H1 (cell line): ENCODE results near the gene TAX1BP1. TPM values are rescaled to one million over a fixed set of nuclear protein-coding genes. Genes with fewer than 3 reads are reported as not detected.

Experiments
- BCL11A ChIP-seq, 2 experiments: IDR thresholded peaks; one replicate each; pipeline ENCODE4 v1.6.1; 2011; ENCODE audit warnings: low read depth in 2 of 2, low read length in 2 of 2, mild to moderate bottlenecking in 2 of 2
- SAP30 ChIP-seq: fragments of 300-600 bp; sonication (generic); IDR thresholded peaks from 2 replicates; pipeline ENCODE4 v1.7.1; 2012; ENCODE audit warnings: low read length, moderate library complexity, mild to moderate bottlenecking, inconsistent platforms; ENCODE audit not compliant: insufficient read depth, insufficient replicate concordance
- SP2 ChIP-seq: IDR thresholded peaks from 2 replicates; pipeline ENCODE4 v1.6.1; 2012; ENCODE audit warnings: mild to moderate bottlenecking, low read length, inconsistent platforms
- polyA plus RNA-seq, 7 experiments: library from polyadenylated mRNA; depleted of rRNA in 3 of 7; stranded (reverse) in 5 of 7; unstranded in 2 of 7; fragments of >200 nt in 5 of 7; fragments of 200-250 nt in 2 of 7; gene quantifications; 1 replicate in 5 of 7; 2 replicates in 1 of 7; 4 replicates in 1 of 7; pipeline versions ENCODE4 v1.2.1 to v1.2.3, GENCODE V29; 2011 to 2013; ENCODE audit warnings: missing spikeins in 2 of 7, mixed read lengths in 2 of 7
- total RNA-seq: library from RNA; stranded (reverse); fragmentation: NEBNext Ultra II Directional; extraction: Animal tissue kit (Norgen Biotek cat#: 25700); gene quantifications from 2 replicates; pipeline ENCODE4 v1.2.1, GENCODE V29; 2021
- TF ChIP-seq, protein P1 (sequence below): fragments of 300-600 bp; sonication (generic); IDR thresholded peaks from 2 replicates; pipeline ENCODE4 v1.7.1; 2012; ENCODE audit warnings: low read length, moderate library complexity, mild to moderate bottlenecking, inconsistent platforms; ENCODE audit not compliant: insufficient replicate concordance

Gene TAX1BP1
- total and polyA plus RNA-seq, 2 of the 8 experiments (the other 6 are each of a cell fraction or from before 2014, with no cell fraction given): 56.0 to 62.7 TPM

DNA sequence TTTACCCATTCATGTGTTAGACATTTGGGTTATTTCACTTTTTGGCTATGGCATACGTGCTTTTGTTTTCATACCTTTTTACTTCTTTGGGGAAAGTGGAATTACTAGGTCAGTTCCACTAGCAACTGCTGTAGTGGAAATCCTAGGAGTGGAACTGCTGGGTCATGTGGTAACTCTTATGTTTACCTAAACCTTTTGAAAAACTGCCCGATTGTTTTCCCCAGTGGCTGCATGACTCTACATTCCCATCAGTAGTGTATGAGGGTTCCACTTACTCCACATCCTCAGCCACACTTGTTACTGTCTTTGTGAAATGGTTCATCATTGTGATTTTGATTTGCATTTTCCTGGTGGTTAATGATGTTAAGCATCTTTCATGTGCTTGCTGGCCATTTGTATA lies 82.3 kb downstream of the TAX1BP1 start (continued):
- TF ChIP-seq, protein P1, sequence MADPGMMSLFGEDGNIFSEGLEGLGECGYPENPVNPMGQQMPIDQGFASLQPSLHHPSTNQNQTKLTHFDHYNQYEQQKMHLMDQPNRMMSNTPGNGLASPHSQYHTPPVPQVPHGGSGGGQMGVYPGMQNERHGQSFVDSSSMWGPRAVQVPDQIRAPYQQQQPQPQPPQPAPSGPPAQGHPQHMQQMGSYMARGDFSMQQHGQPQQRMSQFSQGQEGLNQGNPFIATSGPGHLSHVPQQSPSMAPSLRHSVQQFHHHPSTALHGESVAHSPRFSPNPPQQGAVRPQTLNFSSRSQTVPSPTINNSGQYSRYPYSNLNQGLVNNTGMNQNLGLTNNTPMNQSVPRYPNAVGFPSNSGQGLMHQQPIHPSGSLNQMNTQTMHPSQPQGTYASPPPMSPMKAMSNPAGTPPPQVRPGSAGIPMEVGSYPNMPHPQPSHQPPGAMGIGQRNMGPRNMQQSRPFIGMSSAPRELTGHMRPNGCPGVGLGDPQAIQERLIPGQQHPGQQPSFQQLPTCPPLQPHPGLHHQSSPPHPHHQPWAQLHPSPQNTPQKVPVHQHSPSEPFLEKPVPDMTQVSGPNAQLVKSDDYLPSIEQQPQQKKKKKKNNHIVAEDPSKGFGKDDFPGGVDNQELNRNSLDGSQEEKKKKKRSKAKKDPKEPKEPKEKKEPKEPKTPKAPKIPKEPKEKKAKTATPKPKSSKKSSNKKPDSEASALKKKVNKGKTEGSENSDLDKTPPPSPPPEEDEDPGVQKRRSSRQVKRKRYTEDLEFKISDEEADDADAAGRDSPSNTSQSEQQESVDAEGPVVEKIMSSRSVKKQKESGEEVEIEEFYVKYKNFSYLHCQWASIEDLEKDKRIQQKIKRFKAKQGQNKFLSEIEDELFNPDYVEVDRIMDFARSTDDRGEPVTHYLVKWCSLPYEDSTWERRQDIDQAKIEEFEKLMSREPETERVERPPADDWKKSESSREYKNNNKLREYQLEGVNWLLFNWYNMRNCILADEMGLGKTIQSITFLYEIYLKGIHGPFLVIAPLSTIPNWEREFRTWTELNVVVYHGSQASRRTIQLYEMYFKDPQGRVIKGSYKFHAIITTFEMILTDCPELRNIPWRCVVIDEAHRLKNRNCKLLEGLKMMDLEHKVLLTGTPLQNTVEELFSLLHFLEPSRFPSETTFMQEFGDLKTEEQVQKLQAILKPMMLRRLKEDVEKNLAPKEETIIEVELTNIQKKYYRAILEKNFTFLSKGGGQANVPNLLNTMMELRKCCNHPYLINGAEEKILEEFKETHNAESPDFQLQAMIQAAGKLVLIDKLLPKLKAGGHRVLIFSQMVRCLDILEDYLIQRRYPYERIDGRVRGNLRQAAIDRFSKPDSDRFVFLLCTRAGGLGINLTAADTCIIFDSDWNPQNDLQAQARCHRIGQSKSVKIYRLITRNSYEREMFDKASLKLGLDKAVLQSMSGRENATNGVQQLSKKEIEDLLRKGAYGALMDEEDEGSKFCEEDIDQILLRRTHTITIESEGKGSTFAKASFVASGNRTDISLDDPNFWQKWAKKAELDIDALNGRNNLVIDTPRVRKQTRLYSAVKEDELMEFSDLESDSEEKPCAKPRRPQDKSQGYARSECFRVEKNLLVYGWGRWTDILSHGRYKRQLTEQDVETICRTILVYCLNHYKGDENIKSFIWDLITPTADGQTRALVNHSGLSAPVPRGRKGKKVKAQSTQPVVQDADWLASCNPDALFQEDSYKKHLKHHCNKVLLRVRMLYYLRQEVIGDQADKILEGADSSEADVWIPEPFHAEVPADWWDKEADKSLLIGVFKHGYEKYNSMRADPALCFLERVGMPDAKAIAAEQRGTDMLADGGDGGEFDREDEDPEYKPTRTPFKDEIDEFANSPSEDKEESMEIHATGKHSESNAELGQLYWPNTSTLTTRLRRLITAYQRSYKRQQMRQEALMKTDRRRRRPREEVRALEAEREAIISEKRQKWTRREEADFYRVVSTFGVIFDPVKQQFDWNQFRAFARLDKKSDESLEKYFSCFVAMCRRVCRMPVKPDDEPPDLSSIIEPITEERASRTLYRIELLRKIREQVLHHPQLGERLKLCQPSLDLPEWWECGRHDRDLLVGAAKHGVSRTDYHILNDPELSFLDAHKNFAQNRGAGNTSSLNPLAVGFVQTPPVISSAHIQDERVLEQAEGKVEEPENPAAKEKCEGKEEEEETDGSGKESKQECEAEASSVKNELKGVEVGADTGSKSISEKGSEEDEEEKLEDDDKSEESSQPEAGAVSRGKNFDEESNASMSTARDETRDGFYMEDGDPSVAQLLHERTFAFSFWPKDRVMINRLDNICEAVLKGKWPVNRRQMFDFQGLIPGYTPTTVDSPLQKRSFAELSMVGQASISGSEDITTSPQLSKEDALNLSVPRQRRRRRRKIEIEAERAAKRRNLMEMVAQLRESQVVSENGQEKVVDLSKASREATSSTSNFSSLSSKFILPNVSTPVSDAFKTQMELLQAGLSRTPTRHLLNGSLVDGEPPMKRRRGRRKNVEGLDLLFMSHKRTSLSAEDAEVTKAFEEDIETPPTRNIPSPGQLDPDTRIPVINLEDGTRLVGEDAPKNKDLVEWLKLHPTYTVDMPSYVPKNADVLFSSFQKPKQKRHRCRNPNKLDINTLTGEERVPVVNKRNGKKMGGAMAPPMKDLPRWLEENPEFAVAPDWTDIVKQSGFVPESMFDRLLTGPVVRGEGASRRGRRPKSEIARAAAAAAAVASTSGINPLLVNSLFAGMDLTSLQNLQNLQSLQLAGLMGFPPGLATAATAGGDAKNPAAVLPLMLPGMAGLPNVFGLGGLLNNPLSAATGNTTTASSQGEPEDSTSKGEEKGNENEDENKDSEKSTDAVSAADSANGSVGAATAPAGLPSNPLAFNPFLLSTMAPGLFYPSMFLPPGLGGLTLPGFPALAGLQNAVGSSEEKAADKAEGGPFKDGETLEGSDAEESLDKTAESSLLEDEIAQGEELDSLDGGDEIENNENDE: no peak
- TF ChIP-seq SP2 (no peak), BCL11A (IDR thresholded peaks at IDR 0.05; ENCODE audit: low read depth in 2 of 2, low read length in 2 of 2) (no peak), SAP30 (no peak)
